ENCODE measurements around the gene RWDD1.
A peak's percentile ranks its signal among the peaks of the same experiment; 100 is the strongest.

Gene RWDD1

DNA sequence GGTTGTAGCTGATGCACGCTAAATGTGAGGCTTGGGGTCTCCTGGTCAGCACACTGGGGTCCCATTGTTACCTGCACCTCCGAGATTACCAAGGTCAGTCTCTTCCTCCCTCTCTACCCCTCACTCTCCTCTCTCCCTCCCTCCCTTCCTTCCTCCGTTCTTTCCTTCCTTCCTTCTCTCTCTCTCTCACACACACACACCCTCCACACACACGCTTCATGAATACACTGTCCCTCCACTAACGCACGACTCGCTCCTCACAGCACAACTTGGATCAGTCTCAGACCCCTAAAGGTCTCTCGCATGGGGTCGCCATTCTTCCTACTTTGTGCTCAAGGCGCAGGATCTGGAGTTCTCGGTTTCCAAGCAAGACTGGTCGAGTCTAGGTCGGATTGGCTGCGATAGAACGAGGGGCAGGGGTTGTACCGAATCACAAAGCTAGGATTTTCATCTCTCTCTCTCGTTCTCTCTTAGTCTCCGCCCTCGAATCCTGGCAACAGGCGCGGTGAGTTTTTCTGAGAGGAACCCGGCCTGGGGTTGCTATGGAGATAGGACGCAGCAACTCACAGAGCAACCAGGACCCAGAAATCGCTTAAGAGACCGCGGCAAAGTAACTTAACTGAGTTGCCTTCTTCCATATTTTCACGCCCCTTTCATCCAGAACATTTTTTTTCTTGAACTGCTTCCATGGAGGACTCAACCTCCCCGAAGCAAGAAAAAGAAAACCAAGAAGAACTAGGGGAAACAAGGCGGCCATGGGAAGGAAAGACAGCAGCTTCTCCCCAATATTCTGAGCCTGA is 44.8 kb downstream of the RWDD1 start, which contains the start of gene RSPH4A:
RSPH4A (plus strand) TSS at position 543 of the 800 bp plus-strand sequence; CDS start at position 688, 145 bp downstream.
- peak; percentile 73 for DNase-seq

DNA sequence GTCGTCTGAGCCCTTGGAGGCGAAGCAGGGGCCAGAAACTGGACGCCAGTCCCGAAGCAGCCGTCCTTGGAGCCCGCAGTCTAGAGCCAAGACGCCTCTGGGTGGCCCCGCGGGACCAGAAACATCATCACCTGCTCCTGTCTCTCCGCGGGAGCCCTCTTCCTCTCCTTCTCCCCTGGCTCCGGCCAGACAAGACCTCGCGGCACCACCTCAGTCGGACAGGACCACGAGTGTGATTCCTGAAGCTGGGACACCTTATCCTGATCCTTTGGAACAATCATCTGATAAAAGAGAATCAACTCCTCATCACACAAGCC is 45.4 kb downstream of the RWDD1 start:
- DNase-seq, result no peak

DNA sequence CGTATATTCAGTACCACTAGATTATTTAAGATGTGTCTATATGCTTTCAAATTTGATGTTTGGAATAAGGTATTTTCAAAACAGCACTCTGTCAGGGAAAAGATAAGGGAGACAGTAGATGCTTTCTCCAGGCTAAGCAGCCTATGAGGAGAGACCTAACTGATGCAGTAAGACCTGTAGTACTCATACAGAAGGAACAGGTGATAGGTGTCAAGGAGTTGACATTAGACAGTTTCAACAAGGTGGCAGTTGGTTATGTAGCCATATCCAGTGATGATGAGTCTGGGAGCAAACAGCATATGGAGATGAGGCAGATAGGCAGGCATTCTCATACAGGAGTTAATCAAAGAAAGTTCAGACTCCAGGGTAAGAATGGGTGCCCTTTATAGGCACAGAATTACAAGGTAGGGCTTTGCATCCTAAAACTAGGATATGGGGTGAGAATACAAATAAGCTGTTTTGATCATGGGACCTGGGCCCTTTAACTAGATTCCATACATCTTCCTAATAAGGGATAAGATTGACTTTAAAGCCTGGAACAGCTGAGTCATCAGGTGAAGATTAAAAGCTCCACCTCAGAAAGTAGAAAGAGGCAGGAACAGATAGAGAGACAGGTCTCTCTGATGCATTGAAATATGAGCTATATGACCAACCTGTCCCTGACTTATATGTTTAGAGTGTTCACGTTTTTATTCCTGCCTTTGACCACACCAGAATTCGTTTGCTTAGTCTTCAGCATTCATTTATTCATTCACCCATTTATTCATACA is 52.9 kb downstream of the RWDD1 start:
- no peak for DNase-seq

DNA sequence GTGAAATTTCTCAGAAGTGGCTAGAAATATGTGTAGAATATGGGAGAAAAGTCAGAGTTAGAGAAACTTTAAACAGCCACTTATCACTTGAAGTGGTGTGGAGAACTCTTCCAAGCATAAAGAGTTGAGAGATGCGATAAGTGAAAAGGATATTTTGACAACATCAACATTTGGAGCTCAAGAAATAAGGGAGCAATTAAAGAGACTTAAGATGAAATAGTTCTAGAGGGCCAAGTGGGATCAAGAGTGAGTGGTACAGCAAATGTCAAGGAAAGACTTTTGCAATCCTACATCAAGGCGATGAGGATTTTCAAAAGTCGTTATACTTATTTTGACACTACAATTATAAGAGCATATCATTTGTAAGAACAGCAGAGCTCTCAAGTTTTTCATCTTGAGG is 54.6 kb downstream of the RWDD1 start:
- no peak for DNase-seq

DNA sequence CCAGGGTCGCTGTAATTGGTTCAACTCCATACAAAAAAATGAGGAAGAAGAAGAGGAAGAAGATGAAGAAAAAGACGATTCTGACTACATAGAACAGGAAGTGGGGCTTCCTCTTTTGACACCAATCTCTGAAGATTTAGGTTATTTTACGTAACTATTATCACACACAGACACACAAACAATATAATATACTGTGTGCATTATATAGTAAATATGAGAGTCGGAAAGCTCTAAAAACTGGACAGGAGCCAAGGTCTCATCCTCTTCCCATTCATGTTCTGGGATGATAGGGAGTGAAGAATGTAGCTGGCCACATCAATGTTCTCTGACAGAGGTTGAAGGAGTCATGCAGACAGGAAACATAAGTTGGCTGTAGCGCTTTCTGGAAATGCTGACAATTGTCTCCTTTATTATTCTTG is 58.3 kb downstream of the RWDD1 start:
- no peak for DNase-seq

DNA sequence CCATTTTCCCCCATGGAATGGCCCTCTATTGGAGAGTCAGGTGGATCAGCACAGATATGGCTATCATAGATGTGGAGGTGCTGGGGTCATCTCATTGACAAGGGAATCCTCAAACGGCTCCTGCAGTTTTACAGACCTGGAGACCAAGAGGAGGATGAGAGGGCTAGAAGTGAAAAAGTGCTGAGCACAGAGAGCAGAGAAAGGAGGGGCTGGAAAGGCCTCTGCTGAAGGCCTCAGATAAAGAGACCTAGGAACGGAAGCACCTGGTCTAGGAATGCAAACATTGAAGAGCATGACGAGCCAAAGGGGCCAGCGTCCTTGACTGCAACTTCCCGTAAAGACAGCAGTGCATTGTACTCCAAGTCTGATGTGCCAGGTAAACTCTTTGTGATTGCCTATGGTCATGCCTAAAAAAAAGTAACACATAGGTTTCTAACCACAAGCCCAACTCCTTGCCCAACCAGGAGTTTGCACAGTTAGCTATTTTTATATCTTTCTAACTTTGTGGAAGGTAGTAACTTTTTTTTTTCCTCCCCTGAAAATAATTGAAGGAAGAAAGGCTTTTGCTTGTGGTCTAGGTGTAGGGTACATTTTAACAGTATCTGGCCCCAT is 60.2 kb downstream of the RWDD1 start:
- DNase-seq, result no peak

DNA sequence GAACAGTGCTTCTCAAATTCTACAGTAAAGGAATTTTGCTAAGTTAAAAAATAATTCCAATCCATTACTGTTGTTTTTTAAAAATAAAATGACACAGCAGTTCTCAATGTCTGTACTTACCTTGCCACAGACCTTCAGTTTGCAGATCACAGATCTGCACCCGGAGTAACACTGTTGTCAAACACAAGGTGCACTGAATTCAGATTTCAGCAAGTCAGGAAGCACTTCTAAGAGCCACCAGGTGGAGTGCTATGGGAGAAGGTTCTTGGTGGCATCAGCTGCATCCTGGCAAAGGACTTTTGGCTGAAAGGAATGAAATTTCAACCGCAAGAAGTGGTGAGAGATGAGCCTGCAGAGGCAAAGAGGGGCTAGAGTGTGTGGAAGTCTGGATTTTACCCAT is 62.4 kb downstream of the RWDD1 start:
- DNase-seq, result no peak

Data from activated CD8-positive, alpha-beta memory T cell treated with anti-CD3 and anti-CD28 coated beads, Interleukin-2, amount 50 U/mL, for 48 hours (primary cell).